ENCODE data around the gene CFAP68. TPM values are rescaled to one million over a fixed set of nuclear protein-coding genes. Genes with fewer than 3 reads are reported as not detected.

Gene CFAP68
- total RNA-seq, 1 experiment from 2014 or later: 23.4 TPM

DNA sequence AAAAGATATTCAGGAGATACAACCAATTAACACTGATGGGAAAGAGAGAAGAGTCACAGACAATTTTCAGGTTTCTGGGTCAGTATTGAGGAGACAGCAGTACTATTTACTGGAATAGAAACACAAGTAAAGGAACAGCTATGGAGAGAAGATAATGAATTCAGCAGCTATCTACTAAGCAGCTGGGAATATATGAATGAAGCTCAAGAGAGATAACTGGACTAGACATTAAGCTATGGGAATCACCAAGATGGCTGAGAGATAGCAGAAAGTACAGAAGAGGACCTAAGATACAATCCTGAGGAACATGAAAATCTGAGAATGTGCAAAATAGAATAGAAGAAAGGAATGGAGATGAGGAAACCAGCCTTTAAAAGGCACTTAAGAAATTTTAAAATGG, 23.8 kb upstream of the CFAP68 start:
- no peak overlapping the region for H3K18ac ChIP-seq (ENCODE audit: insufficient read length, low read depth, low read length)
- no peaks in the 10 kb centered on the region for H3K4me1 ChIP-seq (ENCODE audit: insufficient read depth, low read length)
- H3K14ac ChIP-seq (ENCODE audit: insufficient read depth, low read length): no peak overlapping the region
- no peak overlapping the region for H2BK5ac ChIP-seq (ENCODE audit: insufficient read length, low read length)
- H3K27ac ChIP-seq (ENCODE audit: insufficient read length, low read depth, low read length): no peak overlapping the region
- H2BK20ac ChIP-seq (ENCODE audit: low read depth, low read length, poor library complexity, severe bottlenecking): no peak overlapping the region
- Mint-ChIP-seq H3K9me3 (no peaks in the 10 kb centered on the region), H3K27ac (no peak overlapping the region), H3K27me3 (ENCODE audit: low read depth) (no peaks in the 10 kb centered on the region), H3K4me3 (no peak overlapping the region), H3K36me3 (ENCODE audit: insufficient read depth in 1 of 3, low read depth in 3 of 3) (peaks cover 0 to 29% (median 11%) of the 10 kb centered on the region in 3 experiments; a peak in 5 of 7 replicates), H3K4me1 (no peaks in the 10 kb centered on the region)
- no peaks in the 10 kb centered on the region for H3K9me3 ChIP-seq (ENCODE audit: control insufficient read depth, low read depth, low read length)
- no peak overlapping the region for H3K56ac ChIP-seq (ENCODE audit: insufficient read length, low read depth, low read length)
- H4K91ac ChIP-seq (ENCODE audit: insufficient read length, low read depth, low read length): no peak overlapping the region
- no peaks in the 10 kb centered on the region for H4K20me1 ChIP-seq (ENCODE audit: control insufficient read depth, insufficient read depth, insufficient read length)
- no peak overlapping the region for H2BK12ac ChIP-seq (ENCODE audit: insufficient read length, low read depth, low read length)
- no peak overlapping the region for H3T11ph ChIP-seq (ENCODE audit: low read length)
- DNase-seq: no peak
- no peaks in the 10 kb centered on the region for H3K23me2 ChIP-seq (ENCODE audit: insufficient read length, low read depth, low read length, poor library complexity, severe bottlenecking)
- no peaks in the 10 kb centered on the region for H3K79me2 ChIP-seq (ENCODE audit: insufficient read depth, low read length)
- no peak overlapping the region for H4K8ac ChIP-seq (replicated peaks; ENCODE audit: insufficient read length, low read depth, low read length)
- no peak overlapping the region for H2AFZ ChIP-seq (ENCODE audit: low read length)
- H3K79me1 ChIP-seq (ENCODE audit: insufficient read depth, low read depth, low read length, poor library complexity, severe bottlenecking): no peaks in the 10 kb centered on the region
- H3K4ac ChIP-seq (ENCODE audit: low read depth, low read length): no peak overlapping the region
- no peak overlapping the region for H3K23ac ChIP-seq (ENCODE audit: insufficient read length, low read depth, low read length)
- no peak overlapping the region for H4K5ac ChIP-seq (ENCODE audit: insufficient read length, low read depth, low read length)
- H2BK15ac ChIP-seq (ENCODE audit: low read depth, low read length): no peak overlapping the region
- no peaks in the 10 kb centered on the region for H3K27me3 ChIP-seq (ENCODE audit: insufficient read depth, low read length)
- H3K9ac ChIP-seq (ENCODE audit: extremely low read depth, insufficient read length, low read length): no peak overlapping the region
- no peak for TF ChIP-seq CTCF (conservative IDR thresholded peaks at IDR 0.05)
- no peak overlapping the region for H3K4me2 ChIP-seq (ENCODE audit: insufficient read depth, insufficient read length, low read length)
- H2BK120ac ChIP-seq (ENCODE audit: low read depth, low read length, poor library complexity, severe bottlenecking): no peak overlapping the region
- H2AK5ac ChIP-seq (ENCODE audit: insufficient read length, low read length): no peak overlapping the region

Measured in H9 (cell line).